PC-9 (cell line): Measurements from ENCODE around the gene CES1. TPM values are rescaled to one million over a fixed set of nuclear protein-coding genes. Genes with fewer than 3 reads are reported as not detected.
"Not testable (repeated sequence)": the region's sequence is repeated elsewhere in the genome, so short reads cannot be mapped to it uniquely, and the experiment has no call there.

Source experiments
- BruUV-seq: library from RNA; stranded (reverse); fragments of 400-500 nt; replicated peaks from 2 replicates; lab custom pipeline; 2021; lab: Mats Ljungman, UMichigan
- CTCF ChIA-PET: fragments of 300-600 bp; sonication (Branson Sonifier 250); formaldehyde crosslinking; loops from one replicate; lab custom pipeline; 2022; ENCODE audit warnings: antibody characterized with exemption; lab: Charles Lee
- POLR2A ChIA-PET: fragments of 300-600 bp; sonication (Branson Sonifier 250); formaldehyde crosslinking; loops from one replicate; lab custom pipeline; 2022; ENCODE audit warnings: antibody characterized with exemption; ENCODE audit not compliant: unreplicated experiment; lab: Charles Lee
- DNase-seq, 2 experiments: peaks; one replicate each; pipeline versions ENCODE4 v3.0.0 to v3.0.0-alpha.2; 2015 to 2022; ENCODE audit warnings: mixed read lengths in 1 of 2
- H2AFZ ChIP-seq: fragments of 200-600 bp; sonication (generic); 2 replicates; pipeline ENCODE4 v1.8.1; 2017; ENCODE audit warnings: antibody characterized with exemption
- H3F3A ChIP-seq: fragments of 200-600 bp; sonication (generic); 2 replicates; pipeline ENCODE4 v1.8.1; 2017; ENCODE audit warnings: antibody characterized with exemption, mild to moderate bottlenecking, low read depth; ENCODE audit not compliant: insufficient read depth
- H3K27ac ChIP-seq: fragments of 200-600 bp; sonication (generic); 2 replicates; pipeline ENCODE4 v1.6.1; 2016; ENCODE audit warnings: mixed run types
- H3K27me3 ChIP-seq: fragments of 200-600 bp; sonication (generic); 2 replicates; pipeline ENCODE4 v1.6.1; 2016; ENCODE audit warnings: low read depth, mixed run types; ENCODE audit not compliant: insufficient read depth
- H3K36me3 ChIP-seq: fragments of 200-600 bp; sonication (generic); 2 replicates; pipeline ENCODE4 v1.6.1; 2016; ENCODE audit warnings: low read depth, mixed run types
- H3K4me1 ChIP-seq: fragments of 200-600 bp; sonication (generic); replicated peaks from 2 replicates; pipeline ENCODE4 v1.6.1; 2016; ENCODE audit warnings: mixed run types; ENCODE audit not compliant: insufficient read depth
- H3K4me2 ChIP-seq: fragments of 200-600 bp; sonication (generic); 2 replicates; pipeline ENCODE4 v1.6.1; 2017; ENCODE audit warnings: mixed run types
- H3K4me3 ChIP-seq: fragments of 200-600 bp; sonication (generic); 2 replicates; pipeline ENCODE4 v1.6.1; 2016; ENCODE audit warnings: mixed run types
- H3K79me2 ChIP-seq: fragments of 200-600 bp; sonication (generic); 2 replicates; pipeline ENCODE4 v1.6.1; 2017; ENCODE audit warnings: low read depth, mixed run types
- H3K9me2 ChIP-seq: fragments of 200-600 bp; sonication (generic); 2 replicates; pipeline ENCODE4 v1.8.1; 2017; ENCODE audit warnings: mild to moderate bottlenecking; ENCODE audit not compliant: insufficient read depth
- H3K9me3 ChIP-seq: fragments of 200-600 bp; sonication (generic); 2 replicates; pipeline ENCODE4 v1.8.1; 2016; ENCODE audit warnings: low read depth; ENCODE audit not compliant: insufficient read depth
- H4K20me1 ChIP-seq: fragments of 200-600 bp; sonication (generic); 2 replicates; pipeline ENCODE4 v1.8.1; 2017; ENCODE audit not compliant: insufficient read depth
- intact Hi-C: fragments of 100-400 bp; cut with micrococcal nuclease; formaldehyde crosslinking; loops from one replicate; pipeline ENCODE4 v1.10.0; 2022; ENCODE audit not compliant: unreplicated experiment
- total RNA-seq: library from RNA; stranded (reverse); gene quantifications from 2 replicates; pipeline ENCODE4 v1.2.3, GENCODE V29; 2021

Gene CES1
- total RNA-seq, 1 experiment from 2014 or later, result 107 TPM

GRCh38 chr16:55791512-55791911 lies 41.4 kb downstream of the CES1 start:
- H4K20me1 ChIP-seq, H3K4me1 ChIP-seq, H2AFZ ChIP-seq, H3K36me3 ChIP-seq, H3K9me3 ChIP-seq, BruUV-seq, H3K27ac ChIP-seq, H3K4me3 ChIP-seq, H3K27me3 ChIP-seq, H3K79me2 ChIP-seq, H3F3A ChIP-seq, POLR2A ChIA-PET, DNase-seq, H3K9me2 ChIP-seq, H3K4me2 ChIP-seq, CTCF ChIA-PET, intact Hi-C loops: not testable (repeated sequence)

- POLR2A ChIA-PET, CTCF ChIA-PET, H2AFZ ChIP-seq: not testable (repeated sequence)
These were observed 42.7 kb downstream of the CES1 start for GRCh38 chr16:55790240-55790639.

GRCh38 chr16:55782793-55783091 lies 50.2 kb downstream of the CES1 start:
- H3K4me1 ChIP-seq, H3K27ac ChIP-seq, CTCF ChIA-PET, H4K20me1 ChIP-seq, DNase-seq, BruUV-seq, intact Hi-C loops, H3K9me2 ChIP-seq, H3K9me3 ChIP-seq, H2AFZ ChIP-seq, H3K79me2 ChIP-seq, H3K36me3 ChIP-seq, H3K4me3 ChIP-seq, POLR2A ChIA-PET, H3K4me2 ChIP-seq, H3K27me3 ChIP-seq, H3F3A ChIP-seq: not testable (repeated sequence)

More at GRCh38 chr16:55790240-55790639, 42.7 kb downstream of the CES1 start:
- intact Hi-C loops, H3K9me2 ChIP-seq, H3K9me3 ChIP-seq, H3K36me3 ChIP-seq, BruUV-seq, H3K27me3 ChIP-seq, H4K20me1 ChIP-seq, H3K4me1 ChIP-seq, DNase-seq, H3K27ac ChIP-seq, H3K79me2 ChIP-seq, H3F3A ChIP-seq, H3K4me3 ChIP-seq, H3K4me2 ChIP-seq: not testable (repeated sequence)

- H3K4me2 ChIP-seq, H3K4me3 ChIP-seq, H2AFZ ChIP-seq, BruUV-seq, H3F3A ChIP-seq, DNase-seq, H3K9me2 ChIP-seq, H3K4me1 ChIP-seq, H4K20me1 ChIP-seq, intact Hi-C loops, H3K27ac ChIP-seq, H3K36me3 ChIP-seq, H3K79me2 ChIP-seq, H3K27me3 ChIP-seq, H3K9me3 ChIP-seq, POLR2A ChIA-PET, CTCF ChIA-PET: not testable (repeated sequence)
These were observed 50.7 kb downstream of the CES1 start for GRCh38 chr16:55782091-55782792.

GRCh38 chr16:55781456-55781855 lies 51.4 kb downstream of the CES1 start:
- H3K4me2 ChIP-seq, H2AFZ ChIP-seq, H3F3A ChIP-seq, BruUV-seq, H3K27ac ChIP-seq, DNase-seq, H3K27me3 ChIP-seq, H3K4me1 ChIP-seq, H3K9me3 ChIP-seq, intact Hi-C loops, CTCF ChIA-PET, H3K4me3 ChIP-seq, H3K79me2 ChIP-seq, H4K20me1 ChIP-seq, H3K9me2 ChIP-seq, POLR2A ChIA-PET, H3K36me3 ChIP-seq: not testable (repeated sequence)

- BruUV-seq, H3K4me2 ChIP-seq, H4K20me1 ChIP-seq, H3K9me2 ChIP-seq, intact Hi-C loops, CTCF ChIA-PET, H2AFZ ChIP-seq, H3K27me3 ChIP-seq, H3K9me3 ChIP-seq, H3K27ac ChIP-seq, POLR2A ChIA-PET, H3K36me3 ChIP-seq, H3K4me1 ChIP-seq, H3F3A ChIP-seq, H3K79me2 ChIP-seq, DNase-seq, H3K4me3 ChIP-seq: not testable (repeated sequence)
These were observed 52.8 kb downstream of the CES1 start for GRCh38 chr16:55780095-55780407.
